Measurements from ENCODE around the gene SNX32. TPM values are rescaled to one million over a fixed set of nuclear protein-coding genes. Genes with fewer than 3 reads are reported as not detected.

SNX32 gene
- total RNA-seq, 2 donors from 2014 or later = 1.5 to 4.3 TPM

- no peak overlapping the region for H3K9ac ChIP-seq (ENCODE audit: extremely low read depth, low read length, poor library complexity, severe bottlenecking)
- Mint-ChIP-seq H3K36me3 (ENCODE audit: low read depth) (peaks cover 6% of the 10 kb centered on the region), H3K4me1 (peaks cover 24% of the 10 kb centered on the region), H3K9me3 (no peaks in the 10 kb centered on the region), H3K27ac (no peak overlapping the region), H3K27me3 (ENCODE audit: insufficient read depth) (peaks cover 19% of the 10 kb centered on the region), H3K4me3 (no peak overlapping the region)
- H3K4me3 ChIP-seq (ENCODE audit: low read length) = no peak overlapping the region
- WGBS, 2 experiments (ENCODE audit: insufficient coverage in 1 of 2, insufficient read length in 1 of 2) = 95 to 98% methylated on average over 6 to 13 of the region's 13 CpGs
- no peaks in the 10 kb centered on the region for H3K9me3 ChIP-seq (ENCODE audit: control insufficient read depth, low read length)
- DNase-seq = no peak
- no peaks in the 10 kb centered on the region for H3K36me3 ChIP-seq (ENCODE audit: control insufficient read depth, insufficient read depth, low read length)
- H3K27ac ChIP-seq (ENCODE audit: low read depth, low read length) = no peak overlapping the region
- no peak for TF ChIP-seq CTCF (conservative IDR thresholded peaks at IDR 0.05)
- peaks cover 22% of the 10 kb centered on the region for H3K27me3 ChIP-seq (ENCODE audit: control insufficient read depth, insufficient read depth, low read length, poor library complexity, severe bottlenecking)
- H3K4me1 ChIP-seq (ENCODE audit: control insufficient read depth, insufficient read depth, low read length) = peaks cover 18% of the 10 kb centered on the region
Observed at GRCh38 chr11:65791719-65792213, 42.0 kb upstream of the SNX32 start.

- DNase-seq = no peak
- H3K27ac Mint-ChIP-seq = no peak overlapping the region
- 90 to 94% methylated on average over 13 to 16 of the region's 16 CpGs for WGBS, 2 experiments (ENCODE audit: insufficient coverage in 1 of 2, insufficient read length in 1 of 2)
- TF ChIP-seq CTCF (conservative IDR thresholded peaks at IDR 0.05) = no peak
- Histone ChIP-seq H3K27me3 (ENCODE audit: control insufficient read depth, insufficient read depth, low read length, poor library complexity, severe bottlenecking) (peaks cover 18% of the 10 kb centered on the region), H3K9ac (ENCODE audit: extremely low read depth, low read length, poor library complexity, severe bottlenecking) (no peak overlapping the region), H3K4me1 (ENCODE audit: control insufficient read depth, insufficient read depth, low read length) (peaks cover 21% of the 10 kb centered on the region), H3K27ac (ENCODE audit: low read depth, low read length) (no peak overlapping the region), H3K36me3 (ENCODE audit: control insufficient read depth, insufficient read depth, low read length) (no peaks in the 10 kb centered on the region), H3K9me3 (ENCODE audit: control insufficient read depth, low read length) (no peaks in the 10 kb centered on the region), H3K4me3 (ENCODE audit: low read length) (no peak overlapping the region)
- peaks cover 14% of the 10 kb centered on the region for H3K27me3 Mint-ChIP-seq (ENCODE audit: insufficient read depth)
- no peak overlapping the region for H3K4me3 Mint-ChIP-seq
- peaks cover 30% of the 10 kb centered on the region for H3K4me1 Mint-ChIP-seq
- H3K36me3 Mint-ChIP-seq (ENCODE audit: low read depth) = peaks cover 6% of the 10 kb centered on the region
- H3K9me3 Mint-ChIP-seq = no peaks in the 10 kb centered on the region
Observed at GRCh38 chr11:65792456-65792855, 41.3 kb upstream of the SNX32 start.

- no peak overlapping the region for H3K9ac ChIP-seq (ENCODE audit: extremely low read depth, low read length, poor library complexity, severe bottlenecking)
- H3K27ac ChIP-seq (ENCODE audit: low read depth, low read length) = no peak overlapping the region
- Mint-ChIP-seq H3K4me3 (no peak overlapping the region), H3K4me1 (peaks cover 30% of the 10 kb centered on the region), H3K27ac (no peak overlapping the region), H3K27me3 (ENCODE audit: insufficient read depth) (peaks cover 8% of the 10 kb centered on the region), H3K36me3 (ENCODE audit: low read depth) (peaks cover 6% of the 10 kb centered on the region), H3K9me3 (no peaks in the 10 kb centered on the region)
- no peak for DNase-seq
- WGBS, 2 experiments (ENCODE audit: insufficient coverage in 1 of 2, insufficient read length in 1 of 2) = 89 to 92% methylated on average over 5 to 16 of the region's 16 CpGs
- peaks cover 11% of the 10 kb centered on the region for H3K27me3 ChIP-seq (ENCODE audit: control insufficient read depth, insufficient read depth, low read length, poor library complexity, severe bottlenecking)
- no peaks in the 10 kb centered on the region for H3K36me3 ChIP-seq (ENCODE audit: control insufficient read depth, insufficient read depth, low read length)
- H3K4me1 ChIP-seq (ENCODE audit: control insufficient read depth, insufficient read depth, low read length) = peaks cover 22% of the 10 kb centered on the region
- H3K4me3 ChIP-seq (ENCODE audit: low read length) = no peak overlapping the region
- H3K9me3 ChIP-seq (ENCODE audit: control insufficient read depth, low read length) = no peaks in the 10 kb centered on the region
- TF ChIP-seq CTCF (conservative IDR thresholded peaks at IDR 0.05) = no peak
Observed at GRCh38 chr11:65793144-65793581, 40.6 kb upstream of the SNX32 start.
